HL-60 (cell line): ENCODE measurements around the gene RPL26.

Source experiments
- CTCF ChIP-seq: IDR thresholded peaks from one replicate; pipeline ENCODE4 v1.5.1; 2011; ENCODE audit warnings: low read length, control low read depth, inconsistent platforms; ENCODE audit not compliant: insufficient read depth
- GABPA ChIP-seq: IDR thresholded peaks from 2 replicates; pipeline ENCODE4 v1.6.1; 2012; ENCODE audit warnings: low read depth

GRCh38 chr17:8426094-8426720, 43.2 kb upstream of the RPL26 start:
- no peak for TF ChIP-seq CTCF
- TF ChIP-seq GABPA: no peak
